NCI-H1694 (cell line): ENCODE data around the gene SETD7.

ENCODE experiments used
- DNase-seq: peaks from one replicate; lab custom pipeline; 2025; lab: John Stamatoyannopoulos, UW

The SETD7 gene

GRCh38 chr4:139556071-139556723, at the start of gene SETD7:
SETD7 (minus strand) TSS chr4:139556219; CDS start chr4:139556137, 82 bp downstream.
- DNase-seq: peak; percentile 16

GRCh38 chr4:139605516-139605915, 49.5 kb upstream of the SETD7 start:
- DNase-seq: no peak

- DNase-seq: peak; percentile 44
These were observed 47.8 kb upstream of the SETD7 start for GRCh38 chr4:139603576-139604410.

- no peak for DNase-seq
These were observed 46.8 kb upstream of the SETD7 start for GRCh38 chr4:139602776-139603360.

GRCh38 chr4:139600662-139601061, 44.6 kb upstream of the SETD7 start:
- no peak for DNase-seq

GRCh38 chr4:139599594-139600374, 43.8 kb upstream of the SETD7 start:
- DNase-seq: no peak

- no peak for DNase-seq
These were observed 43.1 kb upstream of the SETD7 start for GRCh38 chr4:139599076-139599475.

- DNase-seq: no peak
These were observed 40.8 kb upstream of the SETD7 start for GRCh38 chr4:139596684-139597279.

GRCh38 chr4:139596034-139596683, 40.1 kb upstream of the SETD7 start:
- no peak for DNase-seq

- DNase-seq: no peak
These were observed 38.7 kb upstream of the SETD7 start for GRCh38 chr4:139594591-139595185.

GRCh38 chr4:139593091-139593564, 37.1 kb upstream of the SETD7 start:
- no peak for DNase-seq

GRCh38 chr4:139589336-139590018, 33.5 kb upstream of the SETD7 start:
- DNase-seq: no peak

GRCh38 chr4:139587446-139587845, 31.4 kb upstream of the SETD7 start:
- no peak for DNase-seq

- DNase-seq: no peak
These were observed 29.5 kb upstream of the SETD7 start for GRCh38 chr4:139585473-139585872.

- no peak for DNase-seq
These were observed 28.8 kb upstream of the SETD7 start for GRCh38 chr4:139584784-139585183.

GRCh38 chr4:139584013-139584412, 28.0 kb upstream of the SETD7 start:
- DNase-seq: no peak

GRCh38 chr4:139582044-139582443, 26.0 kb upstream of the SETD7 start:
- DNase-seq: no peak

GRCh38 chr4:139581096-139581495, 25.1 kb upstream of the SETD7 start:
- DNase-seq: no peak

GRCh38 chr4:139576219-139576618, 20.2 kb upstream of the SETD7 start:
- DNase-seq: no peak

GRCh38 chr4:139575072-139575471, 19.1 kb upstream of the SETD7 start:
- no peak for DNase-seq
